Lung microvascular endothelial cell (primary cell): ENCODE measurements around the gene DNAJB6. TPM values are rescaled to one million over a fixed set of nuclear protein-coding genes. Genes with fewer than 3 reads are reported as not detected.

ENCODE experiments used
- DNase-seq, 2 donors: peaks; one replicate each; pipeline versions ENCODE4 v3.0.0 to v3.0.0-alpha.2; 2010; ENCODE audit warnings: low read depth in 2 of 2
- total RNA-seq: library from RNA; depleted of rRNA; stranded (reverse); fragments of >200 nt; gene quantifications from 2 replicates; pipeline ENCODE4 v1.2.1, GENCODE V29; 2014

The DNAJB6 gene
- total RNA-seq, 1 donor from 2014 or later, result 100 TPM

- no peak for DNase-seq
Measured at GRCh38 chr7:157366722-157367121, 29.9 kb downstream of the DNAJB6 start.

- DNase-seq, result no peak
Measured at GRCh38 chr7:157368955-157369354, 32.2 kb downstream of the DNAJB6 start.

GRCh38 chr7:157370742-157371141, 33.9 kb downstream of the DNAJB6 start:
- peak; percentile 60 to 78 for DNase-seq

- no peak for DNase-seq
Measured at GRCh38 chr7:157371296-157371695, 34.5 kb downstream of the DNAJB6 start.

GRCh38 chr7:157372300-157373232, 35.8 kb downstream of the DNAJB6 start:
- no peak for DNase-seq

- DNase-seq, result no peak
Measured at GRCh38 chr7:157373493-157373892, 36.7 kb downstream of the DNAJB6 start.

GRCh38 chr7:157375410-157375809, 38.6 kb downstream of the DNAJB6 start:
- DNase-seq, result no peak

GRCh38 chr7:157377436-157378124, 40.8 kb downstream of the DNAJB6 start:
- DNase-seq, result no peak

GRCh38 chr7:157378390-157378789, 41.6 kb downstream of the DNAJB6 start:
- no peak for DNase-seq

- DNase-seq, result no peak
Measured at GRCh38 chr7:157379493-157379892, 42.7 kb downstream of the DNAJB6 start.

- no peak for DNase-seq
Measured at GRCh38 chr7:157380416-157380815, 43.6 kb downstream of the DNAJB6 start.

- no peak for DNase-seq
Measured at GRCh38 chr7:157383868-157384267, 47.1 kb downstream of the DNAJB6 start.

- no peak for DNase-seq
Measured at GRCh38 chr7:157384301-157384700, 47.5 kb downstream of the DNAJB6 start.

GRCh38 chr7:157386979-157387800, 50.4 kb downstream of the DNAJB6 start:
- DNase-seq, result peak; percentile 90 to 96

GRCh38 chr7:157388301-157388700, 51.5 kb downstream of the DNAJB6 start:
- DNase-seq, result no peak

- DNase-seq, result peak in 1 of 2 donors; percentile 58
Measured at GRCh38 chr7:157389951-157390730, 53.3 kb downstream of the DNAJB6 start.

- DNase-seq, result no peak
Measured at GRCh38 chr7:157391036-157391710, 54.4 kb downstream of the DNAJB6 start.

GRCh38 chr7:157392256-157393037, 55.6 kb downstream of the DNAJB6 start:
- no peak for DNase-seq
